Hepatocyte (in vitro differentiated cells): ENCODE measurements around the gene DYSF.

Experiments used
- CTCF ChIP-seq: fragments of 200-600 bp; sonication (generic); IDR thresholded peaks from 2 replicates; pipeline ENCODE4 v1.5.1; 2016; ENCODE audit warnings: antibody characterized with exemption, mild to moderate bottlenecking; ENCODE audit not compliant: poor library complexity
- EZH2 ChIP-seq: fragments of 200-600 bp; sonication (generic); IDR thresholded peaks from 2 replicates; pipeline ENCODE4 v1.6.1; 2016; ENCODE audit warnings: antibody characterized with exemption, mild to moderate bottlenecking, borderline replicate concordance

- TF ChIP-seq CTCF = no peak
- TF ChIP-seq EZH2 = no peak
These were observed 231.1 kb downstream of the DYSF start for GRCh38 chr2:71684226-71685072.
